Heart right ventricle (tissue), 16 donors: ENCODE measurements around the gene GDF9. TPM values are rescaled to one million over a fixed set of nuclear protein-coding genes. Genes with fewer than 3 reads are reported as not detected.

Experiments
- ATAC-seq, 8 donors: fragments of 200-7000 bp; cut with Tn5 transposase; one replicate each; pipeline ENCODE4 v1.9.1; 2020; ENCODE audit warnings: mild to moderate bottlenecking in 8 of 8, moderate library complexity in 8 of 8, moderate number of reproducible peaks in 1 of 8
- DNase-seq, 2 donors: peaks; one replicate each; pipeline ENCODE4 v3.0.0-alpha.2; 2020
- H3K27ac ChIP-seq, 10 donors: fragments of 200-600 bp; sonication (generic) in 2 of 10; one replicate each; pipeline versions ENCODE4 v1.5.0 to v1.8.0; 2020 to 2022; ENCODE audit warnings: mild to moderate bottlenecking in 3 of 10
- H3K27me3 ChIP-seq, 7 donors: fragments of 200-600 bp; one replicate each; pipeline ENCODE4 v1.8.0; 2021 to 2022; ENCODE audit warnings: mild to moderate bottlenecking in 2 of 7
- H3K36me3 ChIP-seq, 9 donors: fragments of 200-600 bp; sonication (generic) in 1 of 9; one replicate each; pipeline versions ENCODE4 v1.5.0 to v1.8.0; 2020 to 2022; ENCODE audit warnings: mild to moderate bottlenecking in 2 of 9
- H3K4me1 ChIP-seq, 9 donors: fragments of 200-600 bp; sonication (generic) in 1 of 9; one replicate each; pipeline versions ENCODE4 v1.5.0 to v1.8.0; 2020 to 2022; ENCODE audit warnings: mild to moderate bottlenecking in 4 of 9
- H3K4me3 ChIP-seq, 10 donors: fragments of 200-600 bp; sonication (generic) in 2 of 10; one replicate each; pipeline versions ENCODE4 v1.5.0 to v1.8.0; 2020 to 2022; ENCODE audit warnings: mild to moderate bottlenecking in 7 of 10, moderate library complexity in 2 of 10
- H3K9me3 ChIP-seq, 11 donors: fragments of 200-600 bp in 10 of 11; sonication (generic) in 2 of 11; one replicate each; pipeline versions ENCODE4 v1.5.0 to v1.8.0; 2013 to 2022; ENCODE audit warnings: mild to moderate bottlenecking in 2 of 11, control low read depth in 1 of 11, moderate library complexity in 1 of 11
- CTCF ChIP-seq, 9 donors: fragments of 200-600 bp; sonication (generic) in 2 of 9; IDR thresholded peaks; one replicate each; pipeline versions ENCODE4 v1.5.0 to v1.8.0; 2021 to 2022; ENCODE audit warnings: antibody characterized with exemption in 9 of 9, mild to moderate bottlenecking in 5 of 9, moderate library complexity in 1 of 9
- WGBS, 2 donors: extraction: QIAGEN DNeasy Blood & Tissue Kit; methylation state at CpG; one replicate each; pipeline ENCODE4 v1.1.7; 2013; ENCODE audit warnings: inconsistent platforms in 1 of 2; 5-methylcytosine and 5-hydroxymethylcytosine counted together
- intact Hi-C, 10 donors: fragments of 100-400 bp; cut with DNase I; formaldehyde crosslinking; loops; one replicate each; pipeline versions ENCODE4 v1.11.1 to v1.14.2; 2022
- polyA plus RNA-seq, 2 donors: library from polyadenylated mRNA; stranded (reverse); fragments of 200-250 nt; gene quantifications; one replicate each; pipeline ENCODE4 v1.2.3, GENCODE V29; 2013
- total RNA-seq, 10 donors: library from RNA; stranded (reverse); fragmentation: NEBNext Ultra II Directional in 3 of 10; extraction: Animal tissue kit (Norgen Biotek cat#: 25700) in 3 of 10; gene quantifications; one replicate each; pipeline versions ENCODE4 v1.2.1 to v1.2.4, GENCODE V29; 2021 to 2023
- donor health status: Arrhythmogenic right ventricular cardiomyopathy.
- donor health status: ischemic (EF 13 %, LVEDD 7.1; RV severe dilation, severe dysfunction).
- donor health status: healthy with polysubstance abuse.
- donor health status: DM: no; HTN: yes; CAD: no.
- donor health status: DM: no; HTN: no; CAD: no.
- donor health status: ischemic (EF 25% LVEDD 6.9; RV normal size, moderate dysfunction).
- donor health status: ischemic (EF 25% LVEDD 5.7; RV mildly dilated, moderate dysfunction).
- donor health status: healthy.
- donor health status: DM: yes; HTN: yes; CAD: no.
- donor health status: Ischemic cardiomyopathy.
- donor health status: ischemic (EF 35%, LVEDD 5.7; RV mildly dilated, moderate dysfunction).
- donor health status: nonischemic (EF 11% LVEDD 7.7; RV severe dilation, severe dysfunction).
- donor health status: DM: yes; HTN: yes; CAD: no.
- donor health status: PGD.
- donor health status: ischemic (EF 29% LVEDD 5.4; RV normal size, mild dysfunction).
- donor health status: nonischemic (EF 23%, LVEDD 6.1; RV moderate dilation, normal function).

GDF9 gene
- total and polyA plus RNA-seq, 12 donors, result 0.10 to 0.82 (median 0.32) TPM; not detected in 1

DNA sequence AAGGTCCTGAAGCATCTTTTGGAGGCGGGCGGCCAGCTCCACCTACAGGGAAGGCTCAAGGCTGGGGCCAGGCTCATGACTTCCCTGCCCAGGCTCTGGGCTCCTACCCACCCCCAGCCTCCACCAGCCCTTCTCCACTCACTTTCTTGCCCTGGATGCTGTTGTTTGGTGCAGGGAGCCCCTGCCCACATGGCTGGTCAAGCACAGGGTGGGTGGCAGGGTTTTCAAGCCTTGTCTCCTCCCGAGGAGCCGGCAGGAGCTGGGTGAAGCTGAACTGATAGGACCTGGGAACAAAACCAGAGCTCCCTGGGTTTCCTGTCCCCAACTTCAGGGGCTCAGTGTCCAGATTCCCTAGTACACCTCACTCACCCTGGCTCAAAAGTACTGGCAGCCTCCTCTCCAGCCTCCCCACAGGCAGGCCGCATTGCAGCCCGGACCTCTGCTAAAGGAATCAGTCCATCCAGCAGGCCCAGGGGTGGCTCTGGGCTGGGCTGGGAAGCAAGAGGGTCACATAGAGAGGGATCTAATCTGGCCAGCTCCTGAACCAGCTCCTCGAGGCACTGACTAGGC, 42.7 kb downstream of the GDF9 start:
- ATAC-seq (peak in 4 of 8 donors; percentile 2 to 32 (median 16)), DNase-seq (peak in 1 of 2 donors; percentile 25)
- H3K4me1 ChIP-seq, result peaks cover 0 to 32% (median 19%) of the 10 kb centered on the region in 9 donors
- H3K27ac ChIP-seq, result no peak overlapping the region
- 86 to 87% methylated on average over 7 of the region's 7 CpGs for WGBS, 2 donors
- intact Hi-C loops, result loop anchor here in 9 of 10 donors (5.0 to 10.0 kb wide), 9 partner anchors 66 to 449 kb away; partner anchors contain the start of genes CCNI2 (in 2 of the 9) and KIF3A (in 1 of the 9)
- TF ChIP-seq CTCF (IDR thresholded peaks at IDR 0.05), result no peak
- H3K36me3 ChIP-seq, result peaks cover 0 to 21% (median 0%) of the 10 kb centered on the region in 9 donors
- H3K9me3 ChIP-seq, result no peaks in the 10 kb centered on the region
- peaks cover 0 to 73% (median 3%) of the 10 kb centered on the region in 7 donors for H3K27me3 ChIP-seq
- H3K4me3 ChIP-seq, result peak overlapping the region in 5 of 10 donors; percentile 27 to 37 (median 34)

GRCh38 chr5:132822650-132823480, 43.4 kb downstream of the GDF9 start:
- TF ChIP-seq CTCF (IDR thresholded peaks at IDR 0.05), result peak in 1 of 9 donors; percentile 20
- intact Hi-C loops, result loop anchor here in 9 of 10 donors (5.0 to 10.0 kb wide), 9 partner anchors 66 to 448 kb away; partner anchors contain the start of genes CCNI2 (in 2 of the 9) and KIF3A (in 1 of the 9)
- Histone ChIP-seq H3K36me3 (peaks cover 0 to 21% (median 0%) of the 10 kb centered on the region in 9 donors), H3K27ac (no peak overlapping the region), H3K4me1 (peaks cover 0 to 32% (median 19%) of the 10 kb centered on the region in 9 donors), H3K4me3 (peak overlapping the region in 7 of 10 donors; percentile 10 to 37 (median 33)), H3K27me3 (peaks cover 0 to 68% (median 3%) of the 10 kb centered on the region in 7 donors), H3K9me3 (no peaks in the 10 kb centered on the region)
- ATAC-seq (peak in 7 of 8 donors; percentile 4 to 48 (median 19)), DNase-seq (peak in 1 of 2 donors; percentile 21)
- WGBS, 2 donors, result 33 to 43% methylated on average over 61 to 68 of the region's 68 CpGs

DNA sequence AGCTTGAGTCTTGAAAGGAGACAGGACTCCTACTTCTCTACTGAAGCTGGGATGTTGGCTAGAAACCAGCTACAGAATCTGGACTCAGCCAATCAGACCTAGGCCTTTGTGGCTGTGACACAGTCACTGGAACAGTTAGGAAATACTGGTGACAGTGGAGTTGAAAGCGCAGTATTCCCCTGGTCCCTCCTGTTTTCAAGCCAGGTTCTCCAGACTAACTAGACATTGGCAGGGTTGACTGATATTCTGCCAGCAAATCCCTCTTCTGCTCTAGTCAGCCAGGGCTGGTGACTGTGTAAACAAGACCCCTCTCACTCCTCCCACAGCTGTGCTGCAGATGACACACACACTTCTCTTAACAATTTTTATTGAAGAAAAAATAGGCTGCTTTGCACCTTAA, 44.5 kb downstream of the GDF9 start:
- no peak overlapping the region for H3K27ac ChIP-seq
- H3K4me3 ChIP-seq, result no peak overlapping the region
- WGBS, 2 donors, result 72 to 81% methylated on average over 1 of the region's 1 CpG
- H3K4me1 ChIP-seq, result peaks cover 0 to 28% (median 17%) of the 10 kb centered on the region in 9 donors
- H3K27me3 ChIP-seq, result peaks cover 0 to 58% (median 3%) of the 10 kb centered on the region in 7 donors
- DNase-seq (no peak), ATAC-seq (peak in 1 of 8 donors; percentile 23)
- intact Hi-C loops, result loop anchor here in 9 of 10 donors (2.0 to 10.0 kb wide), 11 partner anchors 64 to 447 kb away; partner anchors contain the start of genes CCNI2 (in 2 of the 9) and KIF3A (in 1 of the 9)
- H3K9me3 ChIP-seq, result no peaks in the 10 kb centered on the region
- TF ChIP-seq CTCF (IDR thresholded peaks at IDR 0.05), result no peak
- peaks cover 0 to 21% (median 0%) of the 10 kb centered on the region in 9 donors for H3K36me3 ChIP-seq

- intact Hi-C loops, result loop anchor here in 9 of 10 donors (2.0 to 10.0 kb wide), 11 partner anchors 64 to 447 kb away; partner anchors contain the start of genes CCNI2 (in 2 of the 9) and KIF3A (in 1 of the 9)
- 88 to 91% methylated on average over 3 of the region's 3 CpGs for WGBS, 2 donors
- Histone ChIP-seq H3K4me3 (no peak overlapping the region), H3K36me3 (peaks cover 0 to 21% (median 0%) of the 10 kb centered on the region in 9 donors), H3K27me3 (peaks cover 0 to 54% (median 3%) of the 10 kb centered on the region in 7 donors), H3K27ac (no peak overlapping the region), H3K4me1 (peaks cover 0 to 25% (median 13%) of the 10 kb centered on the region in 9 donors), H3K9me3 (no peaks in the 10 kb centered on the region)
- no peak for TF ChIP-seq CTCF (IDR thresholded peaks at IDR 0.05)
- ATAC-seq, result no peak
- no peak for DNase-seq
These were observed 44.9 kb downstream of the GDF9 start for GRCh38 chr5:132821350-132821749.
